ENCODE results near the gene SEMA3G. TPM values are rescaled to one million over a fixed set of nuclear protein-coding genes. Genes with fewer than 3 reads are reported as not detected.

SEMA3G gene
- total RNA-seq, 1 experiment from 2014 or later: 1.6 TPM

DNA sequence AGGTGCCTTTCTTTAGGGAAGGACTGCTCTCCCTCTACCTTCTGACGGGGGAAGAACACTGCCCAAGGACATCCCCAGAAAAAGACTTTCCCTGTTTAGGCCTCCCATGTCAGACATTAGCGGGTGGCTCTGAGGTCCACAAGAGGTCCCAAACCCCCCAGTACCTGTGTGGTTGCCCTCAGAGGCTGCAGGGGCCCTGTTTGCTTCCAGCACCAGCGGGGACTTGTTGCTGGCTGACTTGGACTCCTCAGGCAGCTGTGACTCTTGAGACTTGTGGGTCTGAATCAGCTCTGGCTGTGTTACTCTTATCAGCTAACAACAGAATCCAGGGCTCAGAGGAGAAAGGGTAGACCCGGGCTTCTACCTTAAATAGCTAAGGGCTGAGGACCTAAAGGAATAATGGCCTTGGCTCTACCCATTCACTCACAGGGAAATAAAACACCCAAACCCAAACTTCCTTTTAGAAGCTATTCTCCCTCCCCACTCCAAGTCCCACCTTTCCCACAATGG lies 39.2 kb downstream of the SEMA3G start:
- 0 out of 2 replicates have a peak, but pooled peaks cover 3% of the 10 kb centered on the region for H3K4me1 Mint-ChIP-seq
- ChIA-PET CTCF (interaction anchor here (1.7 kb wide), 2 partner anchors 17 to 20 kb away, joined by 5 read pairs; no protein-coding TSS in a partner anchor), POLR2A (interaction anchor here (0.6 kb wide), 1 partner anchor 10 kb away, joined by 3 read pairs; no protein-coding TSS in a partner anchor)
- H3K27ac Mint-ChIP-seq: no peak overlapping the region
- DNase-seq (ENCODE audit: low spot score) (no peak), ATAC-seq (no peak)
- TF ChIP-seq IRF2 (CRISPR knock-in tag; IDR thresholded peaks at IDR 0.05; ENCODE audit: borderline replicate concordance, low read depth): no peak
- TF ChIP-seq ZNF138 (CRISPR knock-in tag; conservative IDR thresholded peaks at IDR 0.05): no peak
- TF ChIP-seq, protein P1, sequence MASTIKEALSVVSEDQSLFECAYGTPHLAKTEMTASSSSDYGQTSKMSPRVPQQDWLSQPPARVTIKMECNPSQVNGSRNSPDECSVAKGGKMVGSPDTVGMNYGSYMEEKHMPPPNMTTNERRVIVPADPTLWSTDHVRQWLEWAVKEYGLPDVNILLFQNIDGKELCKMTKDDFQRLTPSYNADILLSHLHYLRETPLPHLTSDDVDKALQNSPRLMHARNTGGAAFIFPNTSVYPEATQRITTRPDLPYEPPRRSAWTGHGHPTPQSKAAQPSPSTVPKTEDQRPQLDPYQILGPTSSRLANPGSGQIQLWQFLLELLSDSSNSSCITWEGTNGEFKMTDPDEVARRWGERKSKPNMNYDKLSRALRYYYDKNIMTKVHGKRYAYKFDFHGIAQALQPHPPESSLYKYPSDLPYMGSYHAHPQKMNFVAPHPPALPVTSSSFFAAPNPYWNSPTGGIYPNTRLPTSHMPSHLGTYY (CRISPR knock-in tag; IDR thresholded peaks at IDR 0.05): no peak
- peaks cover 50% of the 10 kb centered on the region for H3K36me3 Mint-ChIP-seq
- no peak overlapping the region for H3K4me3 Mint-ChIP-seq
- no peaks in the 10 kb centered on the region for H3K9me3 Mint-ChIP-seq
- no peaks in the 10 kb centered on the region for H3K27me3 Mint-ChIP-seq (ENCODE audit: low read depth)

DNA sequence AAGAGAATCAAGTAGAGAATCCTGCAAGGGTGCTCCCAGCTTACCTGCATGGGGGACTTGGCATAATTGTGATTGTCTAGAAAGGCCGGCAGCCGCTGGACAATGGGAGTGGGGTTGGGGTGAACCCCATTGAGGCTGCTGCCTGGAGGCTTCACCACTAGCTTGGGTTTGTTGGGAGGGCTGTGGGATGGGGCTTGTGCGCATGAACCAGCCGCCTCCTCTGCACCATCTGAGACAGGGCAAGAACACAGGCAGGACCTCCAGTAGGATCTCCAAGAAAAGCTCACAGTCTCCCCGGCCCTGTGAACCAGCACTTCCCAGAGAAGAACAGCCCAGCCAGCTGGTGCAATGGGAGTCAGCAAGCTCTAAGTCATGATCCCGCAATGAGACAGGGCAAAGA lies 39.8 kb downstream of the SEMA3G start:
- TF ChIP-seq ZNF263 (CRISPR knock-in tag; IDR thresholded peaks at IDR 0.05; ENCODE audit: low read depth) (no peak), NFYB (CRISPR knock-in tag; conservative IDR thresholded peaks at IDR 0.05; ENCODE audit: low read depth) (no peak), GABPB1 (CRISPR knock-in tag; IDR thresholded peaks at IDR 0.05) (no peak), SP1 (CRISPR knock-in tag; conservative IDR thresholded peaks at IDR 0.05) (no peak), CBFB (CRISPR knock-in tag; IDR thresholded peaks at IDR 0.05; ENCODE audit: low read depth) (no peak), NFE2L1 (CRISPR knock-in tag; IDR thresholded peaks at IDR 0.05) (no peak), ZNF317 (CRISPR knock-in tag; IDR thresholded peaks at IDR 0.05; ENCODE audit: borderline replicate concordance, low read depth) (no peak), KAT7 (CRISPR knock-in tag; IDR thresholded peaks at IDR 0.05; ENCODE audit: borderline replicate concordance) (no peak), EMX1 (CRISPR knock-in tag; IDR thresholded peaks at IDR 0.05) (no peak), ZNF396 (CRISPR knock-in tag; IDR thresholded peaks at IDR 0.05; ENCODE audit: borderline replicate concordance) (no peak), SOX15 (CRISPR knock-in tag; IDR thresholded peaks at IDR 0.05) (no peak), ETV6 (CRISPR knock-in tag; IDR thresholded peaks at IDR 0.05) (no peak), TEAD1 (CRISPR knock-in tag; IDR thresholded peaks at IDR 0.05) (no peak)
- TF ChIP-seq, protein P2, sequence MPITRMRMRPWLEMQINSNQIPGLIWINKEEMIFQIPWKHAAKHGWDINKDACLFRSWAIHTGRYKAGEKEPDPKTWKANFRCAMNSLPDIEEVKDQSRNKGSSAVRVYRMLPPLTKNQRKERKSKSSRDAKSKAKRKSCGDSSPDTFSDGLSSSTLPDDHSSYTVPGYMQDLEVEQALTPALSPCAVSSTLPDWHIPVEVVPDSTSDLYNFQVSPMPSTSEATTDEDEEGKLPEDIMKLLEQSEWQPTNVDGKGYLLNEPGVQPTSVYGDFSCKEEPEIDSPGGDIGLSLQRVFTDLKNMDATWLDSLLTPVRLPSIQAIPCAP (CRISPR knock-in tag; IDR thresholded peaks at IDR 0.05): no peak
- TF ChIP-seq, protein P3, sequence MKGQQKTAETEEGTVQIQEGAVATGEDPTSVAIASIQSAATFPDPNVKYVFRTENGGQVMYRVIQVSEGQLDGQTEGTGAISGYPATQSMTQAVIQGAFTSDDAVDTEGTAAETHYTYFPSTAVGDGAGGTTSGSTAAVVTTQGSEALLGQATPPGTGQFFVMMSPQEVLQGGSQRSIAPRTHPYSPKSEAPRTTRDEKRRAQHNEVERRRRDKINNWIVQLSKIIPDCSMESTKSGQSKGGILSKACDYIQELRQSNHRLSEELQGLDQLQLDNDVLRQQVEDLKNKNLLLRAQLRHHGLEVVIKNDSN (CRISPR knock-in tag; IDR thresholded peaks at IDR 0.05): no peak
- TF ChIP-seq, protein P4, sequence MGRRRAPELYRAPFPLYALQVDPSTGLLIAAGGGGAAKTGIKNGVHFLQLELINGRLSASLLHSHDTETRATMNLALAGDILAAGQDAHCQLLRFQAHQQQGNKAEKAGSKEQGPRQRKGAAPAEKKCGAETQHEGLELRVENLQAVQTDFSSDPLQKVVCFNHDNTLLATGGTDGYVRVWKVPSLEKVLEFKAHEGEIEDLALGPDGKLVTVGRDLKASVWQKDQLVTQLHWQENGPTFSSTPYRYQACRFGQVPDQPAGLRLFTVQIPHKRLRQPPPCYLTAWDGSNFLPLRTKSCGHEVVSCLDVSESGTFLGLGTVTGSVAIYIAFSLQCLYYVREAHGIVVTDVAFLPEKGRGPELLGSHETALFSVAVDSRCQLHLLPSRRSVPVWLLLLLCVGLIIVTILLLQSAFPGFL (CRISPR knock-in tag; IDR thresholded peaks at IDR 0.05; ENCODE audit: borderline replicate concordance): no peak
- TF ChIP-seq, protein P5, sequence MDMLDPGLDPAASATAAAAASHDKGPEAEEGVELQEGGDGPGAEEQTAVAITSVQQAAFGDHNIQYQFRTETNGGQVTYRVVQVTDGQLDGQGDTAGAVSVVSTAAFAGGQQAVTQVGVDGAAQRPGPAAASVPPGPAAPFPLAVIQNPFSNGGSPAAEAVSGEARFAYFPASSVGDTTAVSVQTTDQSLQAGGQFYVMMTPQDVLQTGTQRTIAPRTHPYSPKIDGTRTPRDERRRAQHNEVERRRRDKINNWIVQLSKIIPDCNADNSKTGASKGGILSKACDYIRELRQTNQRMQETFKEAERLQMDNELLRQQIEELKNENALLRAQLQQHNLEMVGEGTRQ (CRISPR knock-in tag; IDR thresholded peaks at IDR 0.05): no peak
- TF ChIP-seq, protein P6, sequence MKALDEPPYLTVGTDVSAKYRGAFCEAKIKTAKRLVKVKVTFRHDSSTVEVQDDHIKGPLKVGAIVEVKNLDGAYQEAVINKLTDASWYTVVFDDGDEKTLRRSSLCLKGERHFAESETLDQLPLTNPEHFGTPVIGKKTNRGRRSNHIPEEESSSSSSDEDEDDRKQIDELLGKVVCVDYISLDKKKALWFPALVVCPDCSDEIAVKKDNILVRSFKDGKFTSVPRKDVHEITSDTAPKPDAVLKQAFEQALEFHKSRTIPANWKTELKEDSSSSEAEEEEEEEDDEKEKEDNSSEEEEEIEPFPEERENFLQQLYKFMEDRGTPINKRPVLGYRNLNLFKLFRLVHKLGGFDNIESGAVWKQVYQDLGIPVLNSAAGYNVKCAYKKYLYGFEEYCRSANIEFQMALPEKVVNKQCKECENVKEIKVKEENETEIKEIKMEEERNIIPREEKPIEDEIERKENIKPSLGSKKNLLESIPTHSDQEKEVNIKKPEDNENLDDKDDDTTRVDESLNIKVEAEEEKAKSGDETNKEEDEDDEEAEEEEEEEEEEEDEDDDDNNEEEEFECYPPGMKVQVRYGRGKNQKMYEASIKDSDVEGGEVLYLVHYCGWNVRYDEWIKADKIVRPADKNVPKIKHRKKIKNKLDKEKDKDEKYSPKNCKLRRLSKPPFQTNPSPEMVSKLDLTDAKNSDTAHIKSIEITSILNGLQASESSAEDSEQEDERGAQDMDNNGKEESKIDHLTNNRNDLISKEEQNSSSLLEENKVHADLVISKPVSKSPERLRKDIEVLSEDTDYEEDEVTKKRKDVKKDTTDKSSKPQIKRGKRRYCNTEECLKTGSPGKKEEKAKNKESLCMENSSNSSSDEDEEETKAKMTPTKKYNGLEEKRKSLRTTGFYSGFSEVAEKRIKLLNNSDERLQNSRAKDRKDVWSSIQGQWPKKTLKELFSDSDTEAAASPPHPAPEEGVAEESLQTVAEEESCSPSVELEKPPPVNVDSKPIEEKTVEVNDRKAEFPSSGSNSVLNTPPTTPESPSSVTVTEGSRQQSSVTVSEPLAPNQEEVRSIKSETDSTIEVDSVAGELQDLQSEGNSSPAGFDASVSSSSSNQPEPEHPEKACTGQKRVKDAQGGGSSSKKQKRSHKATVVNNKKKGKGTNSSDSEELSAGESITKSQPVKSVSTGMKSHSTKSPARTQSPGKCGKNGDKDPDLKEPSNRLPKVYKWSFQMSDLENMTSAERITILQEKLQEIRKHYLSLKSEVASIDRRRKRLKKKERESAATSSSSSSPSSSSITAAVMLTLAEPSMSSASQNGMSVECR (CRISPR knock-in tag; IDR thresholded peaks at IDR 0.05; ENCODE audit: borderline replicate concordance): no peak
- TF ChIP-seq, protein P7, sequence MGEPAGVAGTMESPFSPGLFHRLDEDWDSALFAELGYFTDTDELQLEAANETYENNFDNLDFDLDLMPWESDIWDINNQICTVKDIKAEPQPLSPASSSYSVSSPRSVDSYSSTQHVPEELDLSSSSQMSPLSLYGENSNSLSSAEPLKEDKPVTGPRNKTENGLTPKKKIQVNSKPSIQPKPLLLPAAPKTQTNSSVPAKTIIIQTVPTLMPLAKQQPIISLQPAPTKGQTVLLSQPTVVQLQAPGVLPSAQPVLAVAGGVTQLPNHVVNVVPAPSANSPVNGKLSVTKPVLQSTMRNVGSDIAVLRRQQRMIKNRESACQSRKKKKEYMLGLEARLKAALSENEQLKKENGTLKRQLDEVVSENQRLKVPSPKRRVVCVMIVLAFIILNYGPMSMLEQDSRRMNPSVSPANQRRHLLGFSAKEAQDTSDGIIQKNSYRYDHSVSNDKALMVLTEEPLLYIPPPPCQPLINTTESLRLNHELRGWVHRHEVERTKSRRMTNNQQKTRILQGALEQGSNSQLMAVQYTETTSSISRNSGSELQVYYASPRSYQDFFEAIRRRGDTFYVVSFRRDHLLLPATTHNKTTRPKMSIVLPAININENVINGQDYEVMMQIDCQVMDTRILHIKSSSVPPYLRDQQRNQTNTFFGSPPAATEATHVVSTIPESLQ (CRISPR knock-in tag; IDR thresholded peaks at IDR 0.05): no peak
- Mint-ChIP-seq H3K9me3 (no peaks in the 10 kb centered on the region), H3K4me1 (0 out of 2 replicates have a peak, but pooled peaks cover 3% of the 10 kb centered on the region), H3K27ac (no peak overlapping the region), H3K27me3 (ENCODE audit: low read depth) (no peaks in the 10 kb centered on the region), H3K36me3 (peaks cover 50% of the 10 kb centered on the region), H3K4me3 (no peak overlapping the region)
- POLR2A ChIA-PET: interaction anchor here (0.6 kb wide), 2 partner anchors 10 to 49 kb away, joined by 3 to 9 read pairs; partner anchors contain the start of gene TNNC1
- DNase-seq (ENCODE audit: low spot score): no peak
- no peak for ATAC-seq
- CTCF ChIA-PET: interaction anchor here (0.6 to 1.7 kb wide), 4 partner anchors 17 to 808 kb away, joined by 3 to 5 read pairs (median 4); no protein-coding TSS in a partner anchor
